ENCODE results near the gene ZNF628.
"Not testable (repeated sequence)": the region's sequence is repeated elsewhere in the genome, so short reads cannot be mapped to it uniquely, and the experiment has no call there.

The ZNF628 gene

DNA sequence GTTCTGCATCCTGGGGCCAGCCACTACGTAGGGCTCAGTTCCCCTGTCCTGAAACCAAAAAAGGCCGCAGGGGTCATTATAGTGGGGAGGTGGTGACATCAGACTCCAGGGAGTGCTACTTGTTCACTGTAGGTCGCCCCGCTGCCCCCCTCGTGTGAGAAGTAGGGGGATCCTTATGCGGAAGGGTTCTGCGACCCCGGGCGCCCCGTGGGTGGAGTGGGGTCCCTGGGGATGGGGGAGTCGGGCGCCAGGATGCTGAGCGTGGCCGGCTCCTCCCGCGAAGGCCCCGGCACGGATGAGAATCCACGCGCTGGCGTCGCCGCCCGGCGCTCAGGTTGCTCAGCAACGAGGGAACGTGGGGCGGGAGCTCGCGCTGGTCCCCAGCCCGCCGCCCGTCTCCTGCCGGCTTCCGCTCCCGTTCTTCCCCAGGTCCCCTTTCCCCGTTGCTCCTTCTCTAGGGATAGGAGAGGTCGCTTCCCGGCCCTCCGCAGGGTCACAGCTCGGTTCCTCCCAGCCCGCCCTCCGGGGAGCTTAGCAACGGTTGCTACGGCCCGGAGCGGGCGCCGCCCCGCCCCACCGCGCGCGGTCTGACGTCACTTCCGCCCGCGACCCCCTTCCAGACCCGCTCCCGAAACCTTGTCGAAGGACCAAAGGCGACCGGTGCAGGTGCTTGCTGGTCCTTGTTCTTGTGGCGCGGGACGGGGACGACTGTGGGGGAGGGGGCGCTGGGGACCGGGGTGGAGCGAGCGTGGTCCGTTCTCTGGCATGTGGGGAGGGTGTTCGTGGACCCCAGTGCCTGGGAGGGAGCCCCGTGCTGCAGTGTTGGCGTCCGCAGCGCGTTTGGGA lies 8.4 kb downstream of the ZNF628 start, which contains the start of gene NAT14:
NAT14 (plus strand) TSS at position 596 of the 846 bp plus-strand sequence. CDS start 521 bp downstream, outside the sequence.
- peak; percentile 55 for DNase-seq (ENCODE audit: low read depth)

DNA sequence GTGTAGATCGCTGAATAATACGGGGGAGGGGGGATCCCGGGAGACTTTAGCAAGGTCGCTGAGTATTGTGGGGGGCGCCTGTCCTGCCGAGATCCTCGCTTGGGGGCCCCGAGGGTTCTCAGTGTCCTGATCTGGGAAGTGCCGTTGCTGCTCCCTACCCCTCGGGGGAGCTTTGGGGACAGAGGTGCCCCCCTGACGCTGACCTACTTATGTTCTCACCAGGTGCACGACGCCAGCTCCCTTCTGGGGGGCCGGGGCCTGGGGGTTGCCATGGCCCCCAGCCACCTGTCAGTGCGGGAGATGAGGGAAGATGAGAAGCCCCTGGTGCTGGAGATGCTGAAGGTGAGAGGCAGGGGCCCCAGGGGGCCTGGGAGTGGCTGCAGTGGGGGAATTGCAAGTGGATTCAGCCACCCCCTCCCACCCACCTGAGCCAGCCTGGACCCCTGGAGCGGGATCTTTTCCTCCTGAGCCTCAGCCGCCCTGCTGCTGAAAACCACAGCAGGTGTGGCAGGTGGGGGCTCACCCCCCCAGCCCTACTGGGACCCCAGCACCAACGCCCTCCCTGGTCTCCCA lies 9.1 kb downstream of the ZNF628 start:
- no peak for DNase-seq (ENCODE audit: low read depth)

DNA sequence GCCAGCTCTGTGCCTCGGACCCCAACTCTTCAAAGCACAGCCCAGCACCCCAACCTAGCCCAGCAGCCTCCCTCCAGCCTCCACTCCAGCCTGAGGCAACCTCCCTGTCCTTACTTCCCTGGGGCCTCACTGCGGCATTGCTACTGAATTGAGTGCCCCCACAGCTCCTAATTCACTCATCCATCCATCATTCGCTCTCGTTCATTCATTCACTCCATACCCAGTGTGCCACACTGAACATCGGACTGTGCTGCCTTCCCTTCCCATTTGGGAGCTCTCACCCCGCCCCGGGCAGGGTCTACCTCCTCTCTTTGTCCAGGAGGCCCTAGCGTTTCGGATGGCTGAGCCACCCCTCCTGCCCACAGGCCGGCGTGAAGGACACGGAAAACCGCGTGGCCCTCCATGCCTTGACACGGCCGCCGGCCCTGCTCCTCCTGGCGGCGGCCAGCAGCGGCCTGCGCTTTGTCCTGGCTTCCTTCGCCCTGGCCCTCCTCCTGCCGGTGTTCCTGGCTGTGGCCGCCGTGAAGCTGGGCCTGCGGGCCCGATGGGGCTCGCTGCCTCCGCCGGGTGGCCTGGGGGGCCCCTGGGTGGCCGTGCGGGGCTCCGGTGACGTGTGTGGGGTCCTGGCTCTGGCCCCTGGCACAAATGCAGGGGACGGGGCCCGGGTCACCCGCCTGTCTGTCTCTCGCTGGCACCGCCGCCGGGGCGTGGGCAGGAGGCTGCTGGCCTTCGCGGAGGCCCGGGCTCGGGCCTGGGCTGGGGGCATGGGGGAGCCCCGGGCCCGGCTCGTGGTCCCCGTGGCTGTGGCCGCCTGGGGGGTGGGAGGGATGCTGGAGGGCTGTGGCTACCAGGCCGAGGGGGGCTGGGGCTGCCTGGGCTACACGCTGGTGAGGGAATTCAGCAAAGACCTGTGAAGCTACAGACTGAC lies 9.9 kb downstream of the ZNF628 start:
- DNase-seq (ENCODE audit: low read depth), result no peak

DNA sequence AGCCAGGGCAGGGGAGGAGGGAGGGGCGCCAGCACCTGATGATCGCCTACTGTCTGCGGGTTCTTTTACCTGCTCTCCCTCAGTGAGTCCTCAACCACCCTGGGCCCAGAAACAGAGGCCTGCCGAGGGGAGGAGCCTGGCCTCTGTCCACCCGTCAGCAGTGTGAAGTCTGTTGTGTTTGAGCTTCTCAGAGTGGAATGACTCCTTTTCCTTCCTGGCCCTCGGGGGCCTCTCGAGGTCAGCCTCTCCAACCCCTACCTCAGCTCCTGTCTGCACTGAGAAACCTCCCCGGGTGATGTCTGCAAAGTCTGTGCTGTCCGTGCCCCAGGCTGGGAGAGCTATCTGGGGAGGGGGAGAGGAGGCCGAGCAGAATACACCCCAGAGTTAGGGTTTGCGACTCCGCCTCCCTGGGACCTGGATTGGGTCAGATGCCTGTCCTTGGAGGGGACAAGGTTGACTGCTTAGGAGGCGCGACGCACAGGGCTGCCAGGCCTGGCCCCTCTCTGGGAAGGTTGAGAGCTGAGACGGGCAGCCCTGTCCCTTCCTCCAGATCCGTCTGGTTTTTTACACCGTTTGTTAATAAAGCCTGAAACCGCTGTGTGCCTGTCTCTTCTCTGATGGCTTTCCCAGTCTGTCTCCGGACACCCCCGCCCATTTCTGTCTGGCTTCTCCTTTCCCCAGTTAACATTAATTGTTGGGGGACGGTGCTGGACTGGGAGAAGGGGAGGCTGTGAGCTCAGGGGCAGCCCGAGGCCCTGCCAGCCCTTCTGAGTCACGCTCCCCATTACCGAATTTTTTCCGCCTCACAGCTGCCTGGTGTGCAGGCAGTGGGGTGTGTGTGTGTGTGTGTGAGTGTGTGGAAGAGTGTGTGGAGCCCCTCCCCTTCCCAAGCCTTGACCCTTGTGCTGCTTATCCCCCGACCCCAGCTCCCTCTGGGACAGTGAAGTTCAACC lies 10.8 kb downstream of the ZNF628 start:
- no peak for DNase-seq (ENCODE audit: low read depth)

DNA sequence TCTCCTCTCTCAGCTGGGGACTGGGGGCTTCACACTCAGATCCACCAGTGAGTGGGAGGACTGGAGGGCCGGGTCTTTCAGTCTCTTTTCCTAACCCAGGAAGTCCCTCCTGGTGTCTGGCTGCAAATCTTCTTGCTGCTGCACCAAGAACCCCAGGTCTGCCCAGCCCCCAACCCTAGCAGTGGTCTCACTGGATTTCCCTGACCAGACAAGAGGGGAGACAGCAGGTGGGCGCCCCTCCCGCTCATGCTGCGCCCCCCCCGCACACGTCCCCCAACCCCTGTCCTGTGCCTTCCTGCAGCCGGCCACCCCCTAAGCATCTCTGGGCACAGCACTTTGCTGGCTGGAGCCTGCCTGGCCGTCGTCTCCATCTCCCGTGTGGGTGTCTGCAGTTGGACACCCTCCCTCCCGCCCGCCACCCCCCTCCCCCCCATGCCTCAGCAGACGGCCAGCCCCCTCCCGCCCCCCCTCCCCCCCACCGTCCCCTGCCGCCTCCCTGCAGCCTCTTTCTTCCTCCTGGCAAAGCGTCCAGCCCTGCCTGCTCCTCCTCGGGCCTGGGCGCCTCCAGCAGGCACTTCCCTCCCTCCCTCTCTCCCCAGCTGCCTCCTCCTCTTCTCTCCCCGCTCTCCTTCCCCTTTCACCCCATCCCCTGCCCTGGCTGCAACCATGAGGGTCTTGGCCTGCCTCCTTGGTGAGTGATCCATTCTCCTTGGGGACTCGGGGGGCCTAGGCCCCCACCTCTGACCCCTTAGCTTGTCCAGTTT lies 11.7 kb downstream of the ZNF628 start, which contains the start of gene SSC5D:
SSC5D (plus strand) TSS at position 513 of the 764 bp plus-strand sequence; CDS start at position 667, 154 bp downstream.
- no peak for DNase-seq (ENCODE audit: low read depth)

DNA sequence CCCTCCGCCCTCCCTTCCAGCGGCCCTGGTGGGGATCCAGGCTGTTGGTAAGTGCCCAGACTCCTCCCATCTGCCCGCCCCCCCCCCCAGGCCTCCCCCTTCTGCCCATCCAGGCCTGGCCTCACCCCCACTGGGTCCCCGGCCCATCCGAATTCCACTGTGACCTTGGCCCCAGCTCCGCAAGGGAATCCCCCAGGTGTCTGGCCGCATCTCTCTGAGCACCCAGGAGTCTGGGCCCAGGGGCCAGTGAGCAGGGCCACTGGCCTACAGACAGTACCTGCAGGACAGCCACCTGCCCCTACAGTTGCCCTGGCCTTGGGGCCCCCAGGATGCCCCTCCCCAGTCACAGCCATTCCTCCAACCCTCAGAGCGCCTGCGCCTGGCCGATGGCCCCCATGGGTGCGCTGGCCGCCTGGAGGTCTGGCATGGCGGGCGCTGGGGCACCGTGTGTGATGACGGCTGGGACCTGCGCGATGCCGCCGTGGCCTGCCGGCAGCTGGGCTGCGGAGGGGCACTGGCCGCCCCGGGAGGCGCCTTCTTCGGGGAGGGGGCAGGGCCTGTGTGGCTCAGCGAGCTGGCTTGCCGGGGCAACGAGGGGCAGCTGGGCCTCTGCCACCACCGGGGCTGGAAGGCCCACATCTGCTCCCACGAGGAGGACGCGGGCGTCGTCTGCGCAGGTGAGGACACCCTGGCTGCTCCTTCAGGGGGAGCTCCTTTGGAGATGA lies 12.7 kb downstream of the ZNF628 start:
- no peak for DNase-seq (ENCODE audit: low read depth)

DNA sequence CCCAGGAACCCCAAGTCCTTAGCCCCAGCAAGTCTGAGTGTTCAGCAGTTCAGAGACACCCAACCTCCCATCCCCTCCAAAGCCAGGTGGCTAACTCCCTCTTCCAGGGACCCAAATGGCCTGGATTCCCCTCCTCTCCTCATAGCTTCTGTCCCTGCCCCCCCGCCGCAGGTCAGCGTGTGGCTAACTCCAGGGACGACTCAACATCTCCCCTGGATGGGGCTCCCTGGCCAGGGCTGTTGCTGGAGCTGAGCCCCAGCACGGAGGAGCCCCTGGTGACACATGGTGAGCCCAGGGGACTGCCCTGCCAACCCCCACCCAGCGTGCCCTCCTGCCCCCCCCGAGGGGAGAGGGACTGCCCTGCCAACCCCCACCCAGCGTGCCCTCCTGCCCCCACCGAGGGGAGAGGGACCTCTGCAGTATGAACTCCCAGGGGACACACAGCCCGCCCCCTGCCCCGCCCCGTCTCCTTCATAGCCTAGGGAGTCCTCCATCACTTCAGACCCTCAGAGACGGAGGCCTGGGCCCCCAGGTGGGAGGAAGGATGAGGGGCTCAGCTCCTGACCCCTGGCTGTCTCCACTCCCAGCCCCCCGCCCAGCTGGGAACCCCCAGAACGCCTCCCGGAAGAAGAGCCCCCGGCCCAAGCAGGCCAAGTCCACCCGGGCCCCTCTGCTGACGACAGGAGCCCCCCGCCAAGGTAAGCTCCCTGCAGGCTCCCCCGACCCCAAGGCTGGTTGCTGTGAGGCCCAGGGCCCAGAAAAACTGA lies 13.5 kb downstream of the ZNF628 start:
- DNase-seq (ENCODE audit: low read depth), result no peak

DNA sequence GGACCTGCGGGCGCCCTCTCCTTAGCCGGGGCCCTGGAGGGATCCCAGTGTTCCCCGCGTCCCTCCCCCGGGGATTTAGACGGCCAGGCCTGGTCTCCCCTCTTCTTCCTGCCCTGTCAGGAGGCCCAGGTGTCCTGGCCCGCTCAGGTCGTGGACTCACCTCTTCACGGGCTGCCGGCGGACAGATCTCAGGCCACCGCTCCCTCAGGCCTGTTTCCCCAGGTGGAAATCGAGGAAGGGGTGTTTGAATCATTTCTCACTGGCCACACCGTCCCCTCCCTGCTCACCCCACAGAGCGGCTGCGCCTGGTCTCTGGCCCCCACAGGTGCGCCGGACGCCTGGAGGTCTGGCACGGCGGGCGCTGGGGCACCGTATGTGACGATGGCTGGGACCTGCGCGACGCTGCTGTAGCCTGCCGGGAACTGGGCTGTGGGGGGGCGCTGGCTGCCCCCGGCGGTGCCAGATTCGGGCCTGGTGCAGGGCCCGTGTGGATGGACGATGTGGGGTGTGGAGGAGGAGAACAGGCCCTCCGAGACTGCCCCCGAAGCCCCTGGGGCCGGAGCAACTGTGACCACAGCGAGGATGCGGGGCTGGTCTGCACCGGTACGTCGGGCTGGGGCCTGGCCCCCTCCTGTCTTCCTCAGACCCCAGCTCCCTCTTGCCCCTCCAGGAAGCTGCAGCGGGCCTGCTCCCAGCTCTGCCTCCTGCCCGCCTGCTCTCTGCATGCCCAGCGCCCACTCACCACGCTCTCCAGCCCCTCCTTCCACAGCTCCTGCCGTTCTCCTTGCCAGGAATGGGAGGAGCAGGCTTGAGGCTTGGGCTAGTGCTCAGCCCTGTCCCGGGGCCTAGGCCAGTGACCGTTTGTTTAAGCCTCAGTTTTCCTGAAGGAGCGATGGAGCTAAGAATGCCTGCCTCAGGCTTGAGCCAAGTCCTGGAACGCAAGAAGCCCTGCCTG lies 14.3 kb downstream of the ZNF628 start:
- no peak for DNase-seq (ENCODE audit: low read depth)

DNA sequence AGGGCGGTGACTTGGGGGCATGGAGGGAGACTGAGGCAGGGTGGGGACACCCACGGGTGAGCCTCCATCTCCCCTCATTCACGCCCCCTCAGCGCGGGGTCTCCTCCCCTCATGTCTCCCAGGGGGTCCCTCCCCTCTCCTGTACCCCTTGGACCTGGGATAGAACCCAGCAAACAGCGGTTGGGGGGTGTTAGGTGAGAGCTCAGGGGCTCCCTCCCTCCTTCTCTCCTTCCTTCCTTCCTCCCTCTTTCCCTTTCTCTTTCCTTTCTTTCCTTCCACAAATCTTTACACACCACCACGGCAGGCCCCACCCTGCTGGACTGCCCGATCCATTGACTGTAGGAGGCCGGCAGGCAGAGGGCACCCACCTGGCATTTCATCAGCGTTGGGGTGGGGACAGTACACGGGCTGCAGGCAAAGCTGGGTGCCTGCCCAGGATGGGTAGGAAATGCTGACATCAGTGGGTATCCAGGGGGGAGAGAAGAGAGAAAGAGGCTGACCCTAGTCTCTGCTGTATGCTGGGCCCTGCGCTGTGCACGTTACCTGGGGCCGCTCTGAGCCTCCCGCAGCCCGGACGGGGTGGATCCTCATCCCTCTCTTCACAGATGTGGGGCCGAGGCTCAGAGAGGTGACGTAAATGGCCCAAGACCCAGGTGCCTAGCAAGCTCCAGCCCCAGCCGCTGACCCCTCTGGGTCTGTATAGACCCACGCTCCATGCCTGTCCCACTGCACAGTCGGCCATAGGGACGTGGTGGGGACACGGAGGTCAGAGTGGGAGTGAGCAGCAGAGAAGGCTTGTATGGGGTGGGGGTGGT lies 15.3 kb downstream of the ZNF628 start:
- DNase-seq (ENCODE audit: low read depth), result no peak

DNA sequence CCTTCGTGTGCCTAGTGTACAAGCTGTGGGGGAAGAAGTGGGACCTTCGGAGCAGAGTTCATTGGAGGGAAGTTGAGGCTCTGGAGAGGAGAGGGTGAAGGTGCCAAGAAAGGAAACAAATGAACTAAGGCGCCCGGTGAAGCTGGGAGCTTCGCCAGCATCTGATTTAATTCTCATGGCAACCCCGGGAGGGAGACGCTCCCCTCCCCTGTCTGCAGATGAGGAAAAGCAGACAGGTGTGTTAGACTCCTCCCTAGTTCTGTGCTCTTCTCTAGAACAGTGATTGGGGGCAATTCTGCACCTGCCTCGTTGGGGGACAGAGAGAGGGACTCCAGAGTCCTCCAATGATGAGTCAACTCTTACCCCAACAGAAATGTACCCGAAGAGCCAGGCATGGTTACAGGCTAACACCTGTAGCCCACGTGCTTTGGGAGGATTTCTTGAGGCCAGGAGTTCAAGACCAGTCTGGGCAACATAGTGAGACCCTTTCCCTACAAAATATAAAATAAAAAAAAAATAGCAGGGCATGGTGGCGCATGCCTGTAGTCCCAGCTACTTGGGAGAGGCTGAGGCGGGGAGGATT lies 16.0 kb downstream of the ZNF628 start:
- DNase-seq (ENCODE audit: low read depth), result no peak

DNA sequence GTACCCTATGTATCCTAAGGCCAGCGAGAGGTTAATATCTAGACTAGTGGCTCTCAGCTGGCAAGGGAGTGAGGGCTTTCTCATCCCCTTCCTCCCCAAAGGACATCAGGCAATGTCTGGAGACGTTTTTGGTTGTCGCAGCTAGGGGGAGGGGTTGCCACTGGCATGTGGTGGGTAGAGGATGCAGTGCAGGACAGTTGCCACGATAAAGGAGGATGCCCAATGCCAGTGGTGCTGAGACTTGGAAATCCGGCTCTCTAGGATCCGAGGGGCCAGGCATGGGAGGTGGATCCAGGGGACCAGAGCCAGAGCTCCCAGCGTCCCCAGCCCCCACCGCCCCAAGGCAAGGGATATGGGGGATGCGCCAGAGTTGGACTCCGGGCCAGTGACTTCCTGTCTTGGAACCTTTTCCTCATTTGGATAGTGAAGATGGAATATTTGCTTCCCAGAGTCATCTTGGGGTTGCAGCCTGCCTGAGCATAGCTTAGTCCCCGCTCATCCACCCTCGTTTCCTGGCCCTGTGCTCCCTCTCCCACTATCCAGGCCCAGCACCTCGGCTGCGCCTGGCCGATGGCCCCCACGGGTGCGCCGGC lies 16.7 kb downstream of the ZNF628 start:
- no peak for DNase-seq (ENCODE audit: low read depth)

DNA sequence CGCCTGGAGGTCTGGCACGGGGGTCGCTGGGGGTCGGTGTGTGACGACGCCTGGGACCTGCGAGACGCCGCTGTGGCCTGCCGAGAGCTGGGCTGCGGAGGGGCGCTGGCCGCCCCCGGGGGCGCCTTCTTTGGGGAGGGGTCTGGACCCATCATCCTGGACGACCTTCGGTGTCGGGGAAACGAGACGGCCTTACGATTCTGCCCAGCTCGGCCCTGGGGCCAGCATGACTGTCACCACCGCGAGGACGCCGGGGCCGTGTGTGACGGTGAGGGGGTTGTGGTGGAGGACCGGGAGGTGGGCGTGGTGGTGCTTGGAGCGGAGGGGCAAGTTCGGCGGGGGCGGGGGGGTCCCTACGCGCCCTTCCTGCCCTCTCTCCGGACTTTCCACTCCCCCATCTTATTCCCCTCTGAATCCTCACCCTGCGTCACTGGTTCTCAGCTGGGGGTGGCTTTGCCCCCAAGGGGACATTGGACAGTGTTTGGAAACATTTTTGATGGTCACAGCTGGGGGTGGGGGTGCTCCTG lies 17.3 kb downstream of the ZNF628 start:
- DNase-seq (ENCODE audit: low read depth), result no peak

DNA sequence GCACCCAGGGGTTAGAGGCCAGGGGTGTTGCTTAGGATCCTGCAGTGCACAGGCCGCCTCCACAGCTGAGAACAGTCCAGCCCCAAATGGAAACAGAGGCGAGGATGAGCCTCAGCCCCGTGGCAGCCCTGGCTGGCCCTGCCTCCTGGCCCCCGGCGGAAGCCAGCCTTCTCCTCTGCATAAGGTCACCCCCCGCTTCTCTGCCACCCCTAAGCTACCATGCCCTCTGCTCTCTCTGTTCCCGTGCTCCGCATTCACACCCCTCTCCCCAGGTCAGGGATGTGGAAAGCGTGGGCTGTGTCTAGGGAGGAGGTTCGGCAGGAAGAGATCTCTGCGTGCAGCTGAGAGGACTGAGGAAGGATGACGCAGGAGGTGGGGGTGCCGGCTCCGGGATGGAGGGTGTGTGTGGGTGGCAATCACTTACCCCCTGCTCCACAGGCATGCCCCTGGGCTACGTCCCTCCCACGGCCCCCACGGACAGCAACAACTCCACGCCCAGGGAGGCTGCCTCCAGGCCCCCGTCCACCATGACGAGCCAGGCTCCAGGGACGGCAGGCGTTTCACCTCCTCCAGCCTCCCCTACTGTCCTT lies 17.9 kb downstream of the ZNF628 start:
- no peak for DNase-seq (ENCODE audit: low read depth)

DNA sequence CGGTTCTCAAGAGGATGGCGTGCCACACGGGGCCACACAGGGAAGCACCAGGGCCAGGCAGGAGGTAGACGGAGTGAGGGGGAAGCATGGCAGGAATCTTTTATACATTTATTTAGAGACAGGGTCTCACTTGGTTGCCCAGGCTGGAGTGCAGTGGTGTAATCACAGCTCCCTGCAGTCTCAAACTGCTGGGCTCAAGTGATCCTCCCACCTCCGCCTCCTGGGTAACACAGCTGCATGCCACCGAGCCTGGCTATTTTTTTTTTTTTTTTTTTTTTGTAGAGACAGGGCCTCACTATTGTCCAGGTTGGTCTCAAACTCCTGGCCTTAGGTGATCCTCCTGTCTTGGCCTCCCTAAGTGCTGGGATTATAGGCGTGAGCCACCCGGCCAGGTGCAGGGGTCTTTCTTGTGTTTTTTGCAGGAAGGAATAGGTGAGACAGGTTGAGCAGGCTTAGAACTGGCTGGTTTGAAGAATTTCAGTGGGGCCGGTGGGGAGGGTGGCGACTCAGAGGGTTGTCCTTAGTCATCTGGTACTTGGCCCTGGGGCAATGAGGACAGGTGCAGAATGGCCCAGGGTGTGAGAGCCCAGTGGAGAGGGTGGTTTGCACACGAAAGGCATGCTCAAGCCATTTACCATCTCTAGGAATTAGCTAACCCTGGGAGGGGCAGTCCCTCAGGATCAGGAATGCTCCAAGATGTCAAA lies 19.4 kb downstream of the ZNF628 start:
- DNase-seq (ENCODE audit: low read depth), result no peak

DNA sequence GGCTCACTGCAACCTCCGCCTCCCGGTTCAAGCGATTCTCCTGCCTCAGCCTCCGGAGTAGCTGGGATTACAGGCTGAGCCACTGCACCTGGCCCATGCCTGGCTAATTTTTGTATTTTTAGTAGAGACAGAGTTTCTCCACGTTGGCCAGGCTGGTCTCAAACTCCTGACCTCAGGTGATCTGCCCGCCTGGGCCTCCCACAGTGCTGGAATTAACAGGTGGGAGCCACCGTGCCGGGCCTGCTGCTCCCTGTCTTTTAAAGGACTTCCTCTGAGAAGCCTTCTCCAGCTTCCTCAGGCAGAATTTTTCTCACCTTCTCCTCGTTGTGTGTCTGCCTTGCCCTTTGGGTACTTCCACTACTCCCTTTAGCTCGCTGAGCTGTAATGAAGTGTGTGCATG lies 20.4 kb downstream of the ZNF628 start:
- not testable (repeated sequence) for DNase-seq (ENCODE audit: low read depth)
